ENCODE data around the gene CXCL9.

GRCh38 chr4:76028350-76028765 lies 21.0 kb upstream of the CXCL9 start:
- TF ChIP-seq EZH2 (IDR thresholded peaks at IDR 0.05; ENCODE audit: low read length) (no peak), CTCF (optimal IDR thresholded peaks at IDR 0.05 in 1 of 3, IDR thresholded peaks at IDR 0.05 in 1 of 3, conservative IDR thresholded peaks at IDR 0.05 in 1 of 3; ENCODE audit: extremely low read depth in 1 of 3, insufficient read depth in 2 of 3, low read length in 3 of 3) (no peak)
